ENCODE measurements around the gene CD300LF. TPM values are rescaled to one million over a fixed set of nuclear protein-coding genes. Genes with fewer than 3 reads are reported as not detected.

Gene CD300LF
- total RNA-seq, 4 donors from 2014 or later: 0.40 to 37.8 (median 3.7) TPM

GRCh38 chr17:74738051-74738996 lies 25.6 kb upstream of the CD300LF start:
- Histone ChIP-seq H3K27ac (peak overlapping the region; percentile 47 to 72 (median 62)), H3K27me3 (peaks cover 47% of the 10 kb centered on the region), H3K4me3 (peak overlapping the region in 3 of 4 donors; percentile 8 to 49 (median 38)), H3K36me3 (no peaks in the 10 kb centered on the region), H3K9me3 (no peaks in the 10 kb centered on the region), H3K4me1 (peaks cover 10 to 46% (median 32%) of the 10 kb centered on the region in 4 donors)
- in situ Hi-C loops (cut with MboI; ENCODE audit: low pct_ligation_motif_present in 1 of 4, low pct_unique_long_range_greater_than_20kb in 1 of 4, low sequenced_read_pairs in 3 of 4) (loop anchor here in 3 of 4 donors (5.0 to 25.0 kb wide), 3 partner anchors 81 to 124 kb away; partner anchors contain the start of genes FDXR (in 2 of the 3) and GRIN2C (in 2 of the 3)), intact Hi-C loops (cut with DNase I; ENCODE audit: low total_unique reads) (no loop called here)
- TF ChIP-seq EP300 (IDR thresholded peaks at IDR 0.05; ENCODE audit: low read depth): no peak
- peak; percentile 7 to 66 (median 57) for TF ChIP-seq POLR2AphosphoS5 (IDR thresholded peaks at IDR 0.05)
- no peak for TF ChIP-seq CTCF (IDR thresholded peaks at IDR 0.05)
- peak; percentile 58 for TF ChIP-seq POLR2A (IDR thresholded peaks at IDR 0.05)
- peak; percentile 76 for DNase-seq
- 24% methylated on average over 14 of the region's 16 CpGs; no CpG with 5 or more reads in 1 of the 2 donors for WGBS, 2 donors (ENCODE audit: low coverage in 1 of 2)

- intact Hi-C loops (cut with DNase I; ENCODE audit: low total_unique reads) (no loop called here), in situ Hi-C loops (cut with MboI; ENCODE audit: low pct_ligation_motif_present in 1 of 4, low pct_unique_long_range_greater_than_20kb in 1 of 4, low sequenced_read_pairs in 3 of 4) (loop anchor here in 3 of 4 donors (5.0 to 25.0 kb wide), 3 partner anchors 80 to 125 kb away; partner anchors contain the start of genes FDXR (in 2 of the 3) and GRIN2C (in 2 of the 3))
- DNase-seq: peak; percentile 42
- TF ChIP-seq POLR2AphosphoS5 (IDR thresholded peaks at IDR 0.05): no peak
- TF ChIP-seq CTCF (IDR thresholded peaks at IDR 0.05): peak in 4 of 5 experiments; percentile 20 to 46 (median 27)
- TF ChIP-seq POLR2A (IDR thresholded peaks at IDR 0.05): no peak
- no peak for TF ChIP-seq EP300 (IDR thresholded peaks at IDR 0.05; ENCODE audit: low read depth)
- WGBS, 2 donors (ENCODE audit: low coverage in 1 of 2): 4% methylated on average over 23 of the region's 38 CpGs; no CpG with 5 or more reads in 1 of the 2 donors
- no peaks in the 10 kb centered on the region for H3K9me3 ChIP-seq
- H3K4me3 ChIP-seq: peak overlapping the region; percentile 8 to 49 (median 25)
- peaks cover 10 to 38% (median 32%) of the 10 kb centered on the region in 4 donors for H3K4me1 ChIP-seq
- H3K36me3 ChIP-seq: no peaks in the 10 kb centered on the region
- H3K27me3 ChIP-seq: peaks cover 47% of the 10 kb centered on the region
- H3K27ac ChIP-seq: peak overlapping the region; percentile 47 to 72 (median 62)
Measured at GRCh38 chr17:74737299-74738050, 24.8 kb upstream of the CD300LF start.

GRCh38 chr17:74736513-74737298 lies 24.0 kb upstream of the CD300LF start, which contains the start of gene RAB37:
TSS of gene RAB37 (plus strand) at chr17:74737256. CDS start at chr17:74737273, 17 bp downstream.
- 0 to 3% methylated on average over 17 to 20 of the region's 67 CpGs for WGBS, 2 donors (ENCODE audit: low coverage in 1 of 2)
- H3K4me1 ChIP-seq: peaks cover 10 to 31% (median 29%) of the 10 kb centered on the region in 4 donors
- intact Hi-C loops (cut with DNase I; ENCODE audit: low total_unique reads) (no loop called here), in situ Hi-C loops (cut with MboI; ENCODE audit: low pct_ligation_motif_present in 1 of 4, low pct_unique_long_range_greater_than_20kb in 1 of 4, low sequenced_read_pairs in 3 of 4) (loop anchor here in 3 of 4 donors (5.0 to 25.0 kb wide), 3 partner anchors 79 to 126 kb away; partner anchors contain the start of genes FDXR (in 2 of the 3) and GRIN2C (in 2 of the 3))
- peak in 1 of 3 donors; percentile 7 for TF ChIP-seq POLR2AphosphoS5 (IDR thresholded peaks at IDR 0.05)
- TF ChIP-seq POLR2A (IDR thresholded peaks at IDR 0.05): peak; percentile 40
- no peak for TF ChIP-seq EP300 (IDR thresholded peaks at IDR 0.05; ENCODE audit: low read depth)
- peak in 4 of 5 experiments; percentile 33 to 51 (median 44) for TF ChIP-seq CTCF (IDR thresholded peaks at IDR 0.05)
- H3K9me3 ChIP-seq: no peaks in the 10 kb centered on the region
- peak within 1 kb of the TSS; percentile 47 to 72 (median 62) for H3K27ac ChIP-seq
- peak; percentile 59 for DNase-seq
- no peaks in the 10 kb centered on the region for H3K36me3 ChIP-seq
- H3K27me3 ChIP-seq: peaks cover 47% of the 10 kb centered on the region
- H3K4me3 ChIP-seq: peak within 1 kb of the TSS; percentile 8 to 49 (median 25)
